Hepatocyte (in vitro differentiated cells): ENCODE data around the gene IFT43.

Experiments
- CTCF ChIP-seq: fragments of 200-600 bp; sonication (generic); IDR thresholded peaks from 2 replicates; pipeline ENCODE4 v1.5.1; 2016; ENCODE audit warnings: antibody characterized with exemption, mild to moderate bottlenecking; ENCODE audit not compliant: poor library complexity
- EZH2 ChIP-seq: fragments of 200-600 bp; sonication (generic); IDR thresholded peaks from 2 replicates; pipeline ENCODE4 v1.6.1; 2016; ENCODE audit warnings: antibody characterized with exemption, mild to moderate bottlenecking, borderline replicate concordance

GRCh38 chr14:76129851-76130576 lies 144.5 kb downstream of the IFT43 start:
- TF ChIP-seq CTCF (no peak), EZH2 (no peak)
